Stimulated activated CD8-positive, alpha-beta memory T cell treated with anti-CD3 and anti-CD28 coated beads, Interleukin-12 subunit alpha, Interleukin-12 subunit beta, amount 100 ng/mL, for 4 hours (primary cell): ENCODE measurements around the gene FTCD.
"Not testable (repeated sequence)": the region's sequence is repeated elsewhere in the genome, so short reads cannot be mapped to it uniquely, and the experiment has no call there.

Experiments used
- DNase-seq: peaks from one replicate; pipeline ENCODE4 v3.0.0-alpha.2; 2020; ENCODE audit warnings: low read depth

Gene FTCD

GRCh38 chr21:46188226-46189212, 33.1 kb upstream of the FTCD start:
- DNase-seq, result no peak

DNA sequence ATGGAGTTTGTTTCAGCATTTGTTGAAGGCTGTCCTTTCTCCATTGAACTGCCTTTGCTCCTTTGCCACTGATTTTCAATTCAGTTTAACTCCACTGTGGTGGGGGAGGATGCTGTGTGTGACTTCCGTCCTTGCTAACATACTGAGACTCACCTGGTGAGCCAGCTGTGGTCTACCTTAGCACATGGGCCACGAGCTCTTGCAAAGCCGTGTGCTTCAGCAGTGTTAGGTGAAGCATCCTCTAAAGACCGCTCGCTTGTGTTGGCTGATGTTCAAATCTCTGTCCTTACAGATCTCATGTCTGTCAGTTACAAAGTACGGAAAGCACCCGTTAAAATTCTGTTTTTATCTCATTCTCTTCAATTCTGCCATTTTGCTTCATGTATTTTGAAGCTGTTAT, 32.4 kb upstream of the FTCD start:
- DNase-seq, result no peak

GRCh38 chr21:46187261-46187660, 31.9 kb upstream of the FTCD start:
- no peak for DNase-seq

- no peak for DNase-seq
Measured at GRCh38 chr21:46185716-46186115, 30.3 kb upstream of the FTCD start.

GRCh38 chr21:46184625-46185555, 29.5 kb upstream of the FTCD start:
- DNase-seq, result peak; percentile 46

- DNase-seq, result peak; percentile 28
Measured at GRCh38 chr21:46183910-46184624, 28.7 kb upstream of the FTCD start, which contains the start of gene SPATC1L. TSS of gene SPATC1L (minus strand) at chr21:46184459. CDS start at chr21:46182816, 1,643 bp downstream.

- DNase-seq, result not testable (repeated sequence)
Measured at GRCh38 chr21:46183337-46183909, 28.0 kb upstream of the FTCD start.

GRCh38 chr21:46182548-46183336, 27.4 kb upstream of the FTCD start:
- DNase-seq, result no peak

GRCh38 chr21:46181953-46182547, 26.7 kb upstream of the FTCD start:
- DNase-seq, result no peak

DNA sequence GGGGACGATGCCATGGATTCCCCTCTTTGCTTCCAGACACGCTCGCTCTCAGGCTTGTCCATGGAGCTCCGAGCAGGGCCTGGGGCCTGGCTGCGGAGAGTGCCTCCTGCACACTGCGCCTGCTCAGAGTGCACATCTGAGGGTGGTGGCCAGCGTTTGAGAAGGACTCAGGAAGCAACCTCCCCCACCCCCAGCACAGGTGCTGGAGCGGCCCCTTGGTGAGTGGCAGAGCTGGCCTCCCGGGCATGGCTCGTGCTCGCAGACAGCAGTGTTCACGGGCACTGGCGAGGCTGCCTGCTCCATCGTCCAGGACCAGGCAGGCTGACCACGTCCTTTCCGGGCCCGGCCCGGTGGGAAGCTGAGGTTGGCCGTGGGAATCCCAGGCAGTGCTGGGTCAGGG, 26.1 kb upstream of the FTCD start:
- DNase-seq, result no peak

- DNase-seq, result no peak
Measured at GRCh38 chr21:46180778-46181391, 25.5 kb upstream of the FTCD start.

- no peak for DNase-seq
Measured at GRCh38 chr21:46180079-46180722, 24.8 kb upstream of the FTCD start.

DNA sequence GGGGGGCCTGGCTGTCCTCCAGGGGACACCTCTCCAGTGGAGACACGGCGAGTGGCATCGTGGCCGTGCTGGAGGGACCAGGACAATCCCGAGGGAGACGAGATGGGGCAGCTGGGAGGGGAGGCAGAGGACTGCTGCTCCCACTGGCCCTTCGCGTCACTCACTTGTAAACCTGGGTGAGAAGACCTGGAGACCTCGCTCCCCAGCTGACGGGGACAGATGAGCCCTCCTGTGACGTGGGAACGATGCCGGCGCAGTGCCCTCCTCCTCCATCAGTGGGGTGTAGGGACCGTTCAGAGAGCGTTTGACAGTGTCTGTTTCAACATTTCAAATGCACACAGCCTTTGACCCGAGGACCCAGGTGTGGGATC, 24.3 kb upstream of the FTCD start:
- DNase-seq, result no peak

DNA sequence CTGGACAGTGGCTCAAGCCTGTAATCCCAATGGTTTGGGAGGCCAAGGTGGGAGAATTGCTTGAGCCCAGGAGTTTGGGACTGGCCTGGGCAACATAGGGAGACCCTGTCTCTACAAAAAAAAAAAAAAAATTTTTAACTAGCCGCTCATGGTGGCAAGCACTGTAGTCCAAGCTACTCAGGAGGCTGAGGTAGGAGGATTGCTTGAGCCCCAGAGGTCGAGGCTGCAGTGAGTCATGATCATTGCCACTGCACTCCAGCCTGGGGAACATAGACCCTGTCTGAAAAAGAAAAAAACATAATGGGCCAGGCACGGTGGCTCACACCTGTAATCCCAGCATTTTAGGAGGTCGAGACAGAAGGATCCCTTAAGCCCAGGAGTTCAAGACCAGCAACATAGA, 23.6 kb upstream of the FTCD start:
- no peak for DNase-seq

- DNase-seq, result not testable (repeated sequence)
Measured at GRCh38 chr21:46176443-46177129, 21.2 kb upstream of the FTCD start.

DNA sequence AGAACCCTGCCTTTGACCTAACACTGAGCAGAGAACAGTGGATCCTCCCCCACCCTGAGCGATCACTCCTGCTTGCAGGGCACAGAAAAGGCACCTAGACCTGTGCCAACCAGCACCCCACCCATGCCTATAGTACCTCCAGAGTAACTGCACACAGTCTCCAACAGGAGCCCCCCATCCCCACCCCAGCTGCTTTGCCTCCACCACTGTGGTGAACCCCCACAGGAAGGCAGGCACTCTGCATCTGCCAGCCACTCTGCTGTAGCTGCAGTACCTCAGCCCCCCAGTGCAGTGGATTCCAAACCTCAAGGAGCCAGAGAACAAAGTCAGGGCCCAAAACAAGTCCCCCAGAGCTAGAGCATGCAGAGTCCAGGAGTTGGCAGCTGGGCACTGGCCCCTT, 18.2 kb upstream of the FTCD start:
- DNase-seq, result no peak

- DNase-seq, result no peak
Measured at GRCh38 chr21:46172863-46173528, 17.6 kb upstream of the FTCD start.
